Measurements from ENCODE around the gene CLEC18B.
A peak's percentile ranks its signal among the peaks of the same experiment; 100 is the strongest.
"Not testable (repeated sequence)": the region's sequence is repeated elsewhere in the genome, so short reads cannot be mapped to it uniquely, and the experiment has no call there.

The CLEC18B gene

DNA sequence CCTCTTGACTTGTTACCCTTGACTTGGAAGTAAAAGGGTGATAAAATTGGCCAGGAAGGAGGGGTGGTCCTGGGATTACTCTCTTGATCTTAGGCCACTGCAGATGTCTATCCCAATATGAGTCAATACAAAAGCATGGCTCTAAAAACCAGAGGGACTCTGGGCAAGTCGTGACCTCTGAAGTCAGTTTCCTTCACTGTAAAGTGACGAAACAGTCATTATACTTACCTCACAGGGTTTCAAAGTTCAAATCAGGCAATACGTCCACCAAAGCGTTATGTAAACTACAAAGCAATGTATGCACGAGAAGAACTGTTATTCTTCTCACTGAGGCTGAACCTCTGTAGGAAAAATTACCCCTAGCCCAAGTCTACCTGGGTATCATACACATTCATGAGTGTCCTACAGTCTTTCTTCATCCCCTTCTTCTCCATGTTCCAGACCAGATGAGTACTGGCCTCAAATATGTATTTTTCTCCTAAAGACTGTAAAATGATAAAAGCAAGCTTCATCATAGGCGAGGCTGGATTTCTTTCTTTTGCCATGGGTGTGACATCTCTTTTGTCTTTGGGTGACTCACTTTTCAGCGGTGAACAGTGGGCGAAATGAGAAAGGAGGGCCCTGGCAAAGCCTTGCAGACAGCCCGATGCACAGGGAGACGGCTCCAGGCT is 34.5 kb upstream of the CLEC18B start:
- DNase-seq (ENCODE audit: insufficient read length), result no peak
- FAIRE-seq, result no peak
- TF ChIP-seq POLR2A (IDR thresholded peaks at IDR 0.05; ENCODE audit: low read depth, low read length), result no peak
- no peak for TF ChIP-seq TAF1 (IDR thresholded peaks at IDR 0.05; ENCODE audit: borderline replicate concordance, low read depth, low read length)

DNA sequence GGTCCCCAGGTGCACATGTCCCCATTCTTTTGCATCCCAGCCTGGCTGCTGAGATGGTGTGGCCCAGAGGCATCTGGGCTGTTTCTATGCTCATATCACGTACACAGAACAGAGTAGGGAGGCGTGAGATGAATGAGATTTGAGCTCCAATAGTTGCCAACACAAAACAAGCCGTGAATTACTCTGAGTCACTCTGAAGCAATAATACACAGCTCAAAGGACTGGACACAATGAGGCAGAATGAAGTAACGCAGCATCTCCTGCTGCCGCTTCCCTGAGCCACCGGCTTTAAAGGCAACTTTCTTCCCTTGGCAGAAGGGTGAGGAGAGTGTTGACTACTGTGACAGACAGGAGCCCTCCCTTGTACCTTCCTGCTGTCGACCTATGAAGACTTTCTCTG is 33.9 kb upstream of the CLEC18B start:
- DNase-seq (ENCODE audit: insufficient read length), result no peak
- FAIRE-seq, result no peak
- no peak for TF ChIP-seq POLR2A (IDR thresholded peaks at IDR 0.05; ENCODE audit: low read depth, low read length)
- no peak for TF ChIP-seq TAF1 (IDR thresholded peaks at IDR 0.05; ENCODE audit: borderline replicate concordance, low read depth, low read length)

DNA sequence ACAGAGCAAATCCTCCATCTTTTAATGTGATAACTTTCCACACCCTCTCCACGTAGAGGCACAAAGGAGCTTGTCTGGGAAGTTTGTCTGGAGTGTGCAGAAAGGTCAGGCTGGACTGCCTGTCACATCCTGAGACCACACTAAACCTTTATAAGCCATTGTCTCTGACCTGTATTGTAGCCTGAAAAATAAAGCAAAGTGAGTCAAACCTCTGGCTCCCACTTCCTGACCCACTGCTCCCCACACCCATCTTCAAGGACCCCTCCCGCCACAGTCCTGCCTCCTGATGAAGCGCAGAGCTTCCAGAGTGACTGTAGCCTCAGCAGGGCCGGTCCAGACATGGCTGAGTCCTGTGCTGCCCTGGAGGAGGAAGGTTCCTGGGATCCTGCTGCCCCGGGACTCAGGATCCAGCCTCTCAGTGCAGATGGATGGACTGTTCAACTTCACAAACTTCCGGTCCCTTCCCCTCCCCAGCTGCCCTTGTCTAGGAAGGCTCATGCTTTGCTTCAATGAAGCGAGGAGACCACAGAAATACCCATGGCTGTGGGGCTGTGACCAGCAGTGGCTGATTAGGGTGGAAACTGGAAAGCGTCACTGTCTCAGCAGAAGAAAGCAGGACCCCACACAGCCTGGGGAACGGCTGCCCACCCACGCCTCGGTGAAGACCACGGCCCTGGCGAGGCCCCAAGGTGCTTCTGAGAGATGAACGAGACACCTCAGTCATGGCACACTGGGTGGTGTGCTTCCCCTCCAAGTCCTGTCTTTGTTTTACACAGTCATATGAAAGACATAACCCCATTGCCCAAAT is 30.9 kb upstream of the CLEC18B start:
- TF ChIP-seq POLR2AphosphoS5 (IDR thresholded peaks at IDR 0.05; ENCODE audit: low read depth, low read length) (no peak; the same call in 1 of the 2 replicates), POLR2A (IDR thresholded peaks at IDR 0.05; ENCODE audit: low read depth, low read length) (no peak), TAF1 (IDR thresholded peaks at IDR 0.05; ENCODE audit: borderline replicate concordance, low read depth, low read length) (no peak)
- peak; percentile 29 for DNase-seq (ENCODE audit: insufficient read length)
- no peak for FAIRE-seq

GRCh38 chr16:74450967-74451760 is 29.9 kb upstream of the CLEC18B start:
- DNase-seq (ENCODE audit: insufficient read length) (no peak), FAIRE-seq (no peak)
- TF ChIP-seq POLR2AphosphoS5 (IDR thresholded peaks at IDR 0.05; ENCODE audit: low read depth, low read length) (no peak), TAF1 (IDR thresholded peaks at IDR 0.05; ENCODE audit: borderline replicate concordance, low read depth, low read length) (no peak), POLR2A (IDR thresholded peaks at IDR 0.05; ENCODE audit: low read depth, low read length) (no peak)

DNA sequence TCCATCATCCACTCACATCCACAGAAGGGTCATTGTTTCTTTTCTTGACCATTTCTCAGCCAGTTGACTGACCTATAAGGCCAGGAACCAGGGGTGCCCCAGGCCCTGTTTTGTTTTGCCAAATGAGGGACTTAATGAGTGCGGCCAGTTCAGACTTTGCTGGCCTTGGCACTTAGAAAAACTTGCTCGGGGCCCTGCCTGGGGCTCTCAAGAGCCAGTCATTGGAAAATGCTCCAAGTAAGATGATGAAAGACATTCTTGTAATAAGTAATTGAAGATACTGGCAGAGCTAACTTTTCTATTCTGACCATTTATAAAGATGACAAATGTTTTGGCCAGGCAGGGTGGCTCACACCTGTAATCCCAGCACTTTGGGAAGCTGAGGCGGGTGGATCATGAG is 29.0 kb upstream of the CLEC18B start:
- DNase-seq (ENCODE audit: insufficient read length) (no peak), FAIRE-seq (no peak)
- no peak for TF ChIP-seq POLR2A (IDR thresholded peaks at IDR 0.05; ENCODE audit: low read depth, low read length)

GRCh38 chr16:74449470-74449869 is 28.2 kb upstream of the CLEC18B start:
- TF ChIP-seq TAF1 (IDR thresholded peaks at IDR 0.05; ENCODE audit: borderline replicate concordance, low read depth, low read length), result no peak
- no peak for TF ChIP-seq POLR2A (IDR thresholded peaks at IDR 0.05; ENCODE audit: low read depth, low read length)
- no peak for FAIRE-seq
- no peak for DNase-seq (ENCODE audit: insufficient read length)

DNA sequence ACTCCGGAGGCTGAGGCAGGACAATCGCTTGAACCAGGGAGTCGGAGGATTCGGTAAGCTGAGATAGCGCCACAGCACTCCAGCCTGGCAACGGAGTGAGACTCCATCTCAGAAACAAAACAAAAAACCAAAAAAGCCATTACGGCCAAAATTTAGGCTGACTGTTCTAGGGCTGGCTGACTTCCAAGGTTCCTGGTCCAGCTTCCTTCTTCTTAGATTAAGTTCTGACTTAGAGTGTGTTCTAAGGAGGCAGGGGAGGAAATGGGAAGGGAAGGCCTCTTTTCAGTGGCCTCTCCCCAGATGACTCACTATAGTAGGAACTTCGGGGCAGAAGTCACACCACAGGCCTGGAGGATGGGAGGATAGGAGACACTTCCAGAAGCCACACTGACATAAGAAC is 27.7 kb upstream of the CLEC18B start:
- FAIRE-seq (no peak), DNase-seq (ENCODE audit: insufficient read length) (no peak)
- TF ChIP-seq POLR2AphosphoS5 (IDR thresholded peaks at IDR 0.05; ENCODE audit: low read depth, low read length) (no peak), TAF1 (IDR thresholded peaks at IDR 0.05; ENCODE audit: borderline replicate concordance, low read depth, low read length) (no peak), POLR2A (IDR thresholded peaks at IDR 0.05; ENCODE audit: low read depth, low read length) (no peak)

- TF ChIP-seq TAF1 (IDR thresholded peaks at IDR 0.05; ENCODE audit: borderline replicate concordance, low read depth, low read length), result no peak
- no peak for TF ChIP-seq POLR2AphosphoS5 (IDR thresholded peaks at IDR 0.05; ENCODE audit: low read depth, low read length)
- no peak for TF ChIP-seq POLR2A (IDR thresholded peaks at IDR 0.05; ENCODE audit: low read depth, low read length)
- FAIRE-seq (no peak), DNase-seq (ENCODE audit: insufficient read length) (no peak)
Observed at GRCh38 chr16:74447578-74447977, 26.3 kb upstream of the CLEC18B start.

- no peak for TF ChIP-seq POLR2A (IDR thresholded peaks at IDR 0.05; ENCODE audit: low read depth, low read length)
- TF ChIP-seq TAF1 (IDR thresholded peaks at IDR 0.05; ENCODE audit: borderline replicate concordance, low read depth, low read length), result no peak
- TF ChIP-seq POLR2AphosphoS5 (IDR thresholded peaks at IDR 0.05; ENCODE audit: low read depth, low read length), result no peak
- DNase-seq (ENCODE audit: insufficient read length), result no peak
- no peak for FAIRE-seq
Observed at GRCh38 chr16:74446866-74447265, 25.6 kb upstream of the CLEC18B start.

- not testable (repeated sequence) for DNase-seq (ENCODE audit: insufficient read length); FAIRE-seq
Observed at GRCh38 chr16:74443624-74444346, 22.5 kb upstream of the CLEC18B start.

- no peak for DNase-seq (ENCODE audit: insufficient read length)
- TF ChIP-seq POLR2AphosphoS5 (IDR thresholded peaks at IDR 0.05; ENCODE audit: low read depth, low read length) (no peak), TAF1 (IDR thresholded peaks at IDR 0.05; ENCODE audit: borderline replicate concordance, low read depth, low read length) (no peak), POLR2A (IDR thresholded peaks at IDR 0.05; ENCODE audit: low read depth, low read length) (no peak)
- no peak for FAIRE-seq
Observed at GRCh38 chr16:74439685-74440084, 18.4 kb upstream of the CLEC18B start.
